ENCODE data around the gene CNTRL.

Gene CNTRL

DNA sequence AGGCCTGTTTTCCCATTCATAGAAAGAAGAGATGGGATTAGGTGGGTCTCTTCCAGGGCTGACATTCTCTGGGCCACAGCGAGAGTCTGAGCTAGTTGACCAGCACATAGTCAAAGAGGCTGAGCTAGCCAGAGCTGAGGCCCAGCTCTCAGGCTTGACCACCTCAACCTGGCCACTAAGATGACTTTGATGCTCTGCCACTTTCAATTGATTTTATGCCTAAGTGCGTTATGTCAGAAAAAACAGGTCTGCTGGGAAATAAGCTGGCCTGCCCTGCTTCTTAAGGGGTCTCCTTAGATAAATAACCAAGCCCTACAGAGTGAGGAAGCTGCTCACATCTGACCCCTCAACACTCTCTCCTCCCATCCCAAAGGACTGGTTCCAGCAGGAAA lies 146.9 kb downstream of the CNTRL start:
- Histone ChIP-seq H3K27ac (ENCODE audit: low read length) (no peak overlapping the region), H3K4me3 (ENCODE audit: low read depth in 1 of 2, low read length in 2 of 2) (no peak overlapping the region), H3K27me3 (ENCODE audit: low read depth, low read length) (no peaks in the 10 kb centered on the region), H3K4me1 (ENCODE audit: control insufficient read depth in 1 of 2, insufficient read depth in 2 of 2, low read length in 2 of 2) (peaks cover 0 to 5% of the 10 kb centered on the region in 2 donors), H3K36me3 (ENCODE audit: control insufficient read depth in 1 of 2, insufficient read depth in 2 of 2, low read length in 2 of 2) (no peaks in the 10 kb centered on the region), H3K9me3 (ENCODE audit: control insufficient read depth in 1 of 2, low read length in 2 of 2) (no peaks in the 10 kb centered on the region)

DNA sequence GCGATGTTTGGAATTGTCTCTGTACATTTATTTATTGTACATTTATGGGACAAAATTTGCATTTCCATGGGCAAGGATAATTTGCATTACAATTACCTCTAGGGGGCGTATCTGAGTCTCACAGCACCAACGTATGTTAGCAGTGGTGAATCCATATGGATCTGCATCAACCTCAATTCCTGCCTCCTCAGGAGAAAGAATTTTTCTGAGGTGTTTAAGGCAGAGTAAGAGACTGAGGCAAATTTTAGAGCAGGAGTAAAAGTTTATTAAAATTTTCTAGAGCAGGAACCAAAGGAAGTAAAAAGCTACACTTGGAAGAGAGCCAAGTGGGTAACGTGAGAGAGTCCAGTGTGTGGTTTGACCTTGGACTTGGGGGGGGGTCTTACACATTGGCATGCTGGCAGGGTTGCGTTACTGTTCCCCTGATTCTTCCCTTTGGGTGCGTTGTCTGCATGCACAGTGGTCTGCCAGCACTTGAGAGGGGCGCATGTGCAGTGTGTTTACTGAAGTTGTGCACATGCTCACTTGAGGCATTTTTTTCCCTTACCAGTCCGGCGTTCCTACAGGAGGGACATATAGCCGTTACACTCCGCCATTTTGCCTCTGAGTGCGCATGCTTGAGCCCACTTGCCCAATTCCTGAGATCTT lies 147.9 kb downstream of the CNTRL start:
- Histone ChIP-seq H3K27me3 (ENCODE audit: low read depth, low read length) (no peaks in the 10 kb centered on the region), H3K4me3 (ENCODE audit: low read depth in 1 of 2, low read length in 2 of 2) (no peak overlapping the region), H3K4me1 (ENCODE audit: control insufficient read depth in 1 of 2, insufficient read depth in 2 of 2, low read length in 2 of 2) (peaks cover 0 to 5% of the 10 kb centered on the region in 2 donors)

DNA sequence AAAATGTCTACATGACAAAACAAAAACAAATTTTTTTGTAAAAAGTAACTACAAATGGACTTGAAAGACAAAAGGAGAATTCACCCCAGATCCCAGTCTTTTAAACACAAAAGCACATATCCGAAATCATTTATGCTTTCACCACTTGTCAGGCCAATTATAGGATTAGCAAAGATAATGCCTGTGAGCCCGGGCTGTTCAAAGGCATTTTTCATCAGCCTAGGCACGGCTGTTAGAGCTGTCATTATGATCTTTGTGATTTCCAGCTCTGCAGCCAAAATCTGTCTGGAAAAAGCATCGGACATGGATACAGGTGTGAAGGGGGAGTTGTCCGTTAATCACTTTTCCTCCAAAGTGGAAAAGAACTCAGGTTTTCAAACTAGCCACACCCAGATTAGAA lies 150.5 kb downstream of the CNTRL start:
- Histone ChIP-seq H3K27me3 (ENCODE audit: low read depth, low read length) (no peaks in the 10 kb centered on the region), H3K4me3 (ENCODE audit: low read depth in 1 of 2, low read length in 2 of 2) (no peak overlapping the region), H3K27ac (ENCODE audit: low read length) (no peak overlapping the region), H3K9me3 (ENCODE audit: control insufficient read depth in 1 of 2, low read length in 2 of 2) (no peaks in the 10 kb centered on the region), H3K36me3 (ENCODE audit: control insufficient read depth in 1 of 2, insufficient read depth in 2 of 2, low read length in 2 of 2) (no peaks in the 10 kb centered on the region), H3K4me1 (ENCODE audit: control insufficient read depth in 1 of 2, insufficient read depth in 2 of 2, low read length in 2 of 2) (peaks cover 0 to 5% of the 10 kb centered on the region in 2 donors)

More for the DNA sequence above, 147.9 kb downstream of the CNTRL start:
- H3K9me3 ChIP-seq (ENCODE audit: control insufficient read depth in 1 of 2, low read length in 2 of 2) = no peaks in the 10 kb centered on the region
- H3K27ac ChIP-seq (ENCODE audit: low read length) = no peak overlapping the region
- no peaks in the 10 kb centered on the region for H3K36me3 ChIP-seq (ENCODE audit: control insufficient read depth in 1 of 2, insufficient read depth in 2 of 2, low read length in 2 of 2)

DNA sequence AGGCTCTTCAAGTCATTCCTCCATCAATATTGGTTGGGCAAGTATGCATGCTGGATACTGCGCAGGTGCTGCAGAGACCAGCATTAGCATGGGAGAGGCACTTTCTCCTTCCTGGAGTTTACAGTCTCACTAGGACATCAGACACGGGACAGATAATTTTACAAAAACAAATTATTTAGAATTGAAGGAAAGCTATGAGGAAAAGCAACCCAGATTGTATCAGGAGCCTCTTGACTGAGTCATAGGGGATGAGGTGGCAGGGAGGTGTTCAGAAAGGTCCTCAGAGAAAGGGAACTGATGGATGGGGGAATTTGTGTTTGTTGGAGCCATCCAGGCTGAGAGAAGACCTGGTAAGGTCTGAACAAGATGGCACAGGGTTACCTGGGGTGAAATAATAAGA lies 151.4 kb downstream of the CNTRL start:
- H3K4me3 ChIP-seq (ENCODE audit: low read depth in 1 of 2, low read length in 2 of 2) = no peak overlapping the region
- no peaks in the 10 kb centered on the region for H3K9me3 ChIP-seq (ENCODE audit: control insufficient read depth in 1 of 2, low read length in 2 of 2)
- peaks cover 0 to 5% of the 10 kb centered on the region in 2 donors for H3K4me1 ChIP-seq (ENCODE audit: control insufficient read depth in 1 of 2, insufficient read depth in 2 of 2, low read length in 2 of 2)
- H3K36me3 ChIP-seq (ENCODE audit: control insufficient read depth in 1 of 2, insufficient read depth in 2 of 2, low read length in 2 of 2) = no peaks in the 10 kb centered on the region
- H3K27ac ChIP-seq (ENCODE audit: low read length) = no peak overlapping the region
- no peaks in the 10 kb centered on the region for H3K27me3 ChIP-seq (ENCODE audit: low read depth, low read length)

Measured in muscle layer of duodenum (tissue), 2 donors.